Measurements from ENCODE around the gene FHOD1. TPM values are rescaled to one million over a fixed set of nuclear protein-coding genes. Genes with fewer than 3 reads are reported as not detected.

Gene FHOD1
- total and polyA plus RNA-seq, 2 of the 4 experiments (the other 2 are of a cell fraction): 13.8 to 64.0 TPM

- ChIA-PET CTCF (interaction anchor here (2.3 kb wide), 1 partner anchor 14 kb away, joined by 5 read pairs; no protein-coding TSS in a partner anchor), POLR2A (ENCODE audit: unreplicated experiment) (no interaction called here)
- Histone ChIP-seq H2BK20ac (ENCODE audit: low read depth, low read length) (no peak overlapping the region), H2BK5ac (ENCODE audit: low read depth, low read length, poor library complexity, severe bottlenecking) (peak overlapping the region; percentile 87), H2AK5ac (ENCODE audit: low read depth, low read length) (peak overlapping the region; percentile 99), H4K8ac (ENCODE audit: low read depth in 2 of 2, low read length in 2 of 2) (peak overlapping the region; percentile 61 to 94), H2AK9ac (replicated peaks; ENCODE audit: low read depth, low read length, poor library complexity) (peak overlapping the region; percentile 97), H3K27ac (ENCODE audit: insufficient read depth, low read length) (peak overlapping the region; percentile 88), H2BK120ac (ENCODE audit: low read depth, low read length) (peak overlapping the region; percentile 64; the same call in 1 of the 2 replicates), H3K14ac (replicated peaks; ENCODE audit: low read depth, low read length) (peak overlapping the region; percentile 64), H3K79me1 (ENCODE audit: low read depth in 1 of 2, low read length in 2 of 2) (peaks cover 22 to 71% of the 10 kb centered on the region in 2 experiments; a peak in 3 of 4 replicates), H3K9me3 (ENCODE audit: control insufficient read depth, insufficient read depth, low read length) (no peaks in the 10 kb centered on the region), H3K18ac (ENCODE audit: low read depth, low read length) (peak overlapping the region; percentile 7; the same call in 1 of the 2 replicates), H3K36me3 (ENCODE audit: control insufficient read depth, insufficient read depth, low read length) (no peaks in the 10 kb centered on the region), H3K4me2 (ENCODE audit: low read depth, low read length) (peak overlapping the region; percentile 69), H4K20me1 (ENCODE audit: insufficient read depth, low read length) (no peaks in the 10 kb centered on the region; the same call in 1 of the 2 replicates), H4K5ac (ENCODE audit: low read depth, low read length) (peak overlapping the region; percentile 15; the same call in 1 of the 2 replicates), H3K27me3 (ENCODE audit: control insufficient read depth, insufficient read depth, low read length) (no peaks in the 10 kb centered on the region), H4K91ac (ENCODE audit: insufficient read depth, low read depth, low read length) (peak overlapping the region; percentile 88; the same call in 1 of the 2 replicates), H2AFZ (replicated peaks; ENCODE audit: low read length, poor library complexity) (peak overlapping the region; percentile 90), H3K4me3 (ENCODE audit: insufficient read depth, low read depth, low read length) (peak overlapping the region; percentile 89), H3K4me1 (ENCODE audit: control insufficient read depth, insufficient read depth, low read length) (peaks cover 49% of the 10 kb centered on the region), H3K23ac (ENCODE audit: low read depth, low read length) (peak overlapping the region; percentile 92; the same call in 1 of the 2 replicates), H3K56ac (ENCODE audit: extremely low read depth, insufficient read depth, low read length) (peak overlapping the region; percentile 80), H3K4ac (ENCODE audit: low read depth, low read length) (peak overlapping the region; percentile 96), H3K9me1 (ENCODE audit: insufficient read depth, low read length) (peaks cover 33% of the 10 kb centered on the region), H2BK15ac (ENCODE audit: low read depth, low read length) (peak overlapping the region; percentile 26; the same call in 1 of the 3 replicates), H3K9ac (ENCODE audit: low read depth, low read length) (peak overlapping the region; percentile 52)
- BruUV-seq (replicated peaks): no TSS peak
- 0% methylated on average over 10 of the region's 48 CpGs; no CpG with 5 or more reads in 1 of the 2 experiments for WGBS, 2 experiments (ENCODE audit: extremely low coverage in 2 of 2, insufficient read length in 1 of 2)
- TF ChIP-seq POLR2A (IDR thresholded peaks at IDR 0.05; ENCODE audit: low read depth, low read length) (peak; percentile 39; the same call in 1 of the 2 replicates), MXI1 (IDR thresholded peaks at IDR 0.05; ENCODE audit: borderline replicate concordance, low read depth, low read length) (no peak), CEBPB (IDR thresholded peaks at IDR 0.05; ENCODE audit: low read depth, low read length) (peak; percentile 70), RCOR1 (IDR thresholded peaks at IDR 0.05; ENCODE audit: insufficient replicate concordance, low read length) (no peak), CTCF (conservative IDR thresholded peaks at IDR 0.05; ENCODE audit: low read depth, low read length) (peak; percentile 42), NFE2L2 (IDR thresholded peaks at IDR 0.05; ENCODE audit: low read depth, low read length) (no peak), MAZ (IDR thresholded peaks at IDR 0.05; ENCODE audit: borderline replicate concordance, low read depth, low read length) (peak; percentile 90; the same call in 1 of the 2 replicates), RAD21 (IDR thresholded peaks at IDR 0.05; ENCODE audit: low read length) (peak; percentile 34), BHLHE40 (IDR thresholded peaks at IDR 0.05; ENCODE audit: low read depth, low read length) (peak; percentile 78), ELK1 (IDR thresholded peaks at IDR 0.05; ENCODE audit: borderline replicate concordance, low read depth, low read length) (no peak), RFX5 (IDR thresholded peaks at IDR 0.05; ENCODE audit: low read depth, low read length) (no peak), MAFK (IDR thresholded peaks at IDR 0.05; ENCODE audit: low read depth, low read length) (no peak)
- intact Hi-C loops (cut with micrococcal nuclease): loop anchor here (1.0 to 5.0 kb wide), 2 partner anchors 19 to 146 kb away; partner anchors contain the start of genes TMEM208 and TPPP3
- in situ Hi-C loops (cut with MboI; ENCODE audit: low sequenced_read_pairs): no loop called here
- peak; percentile 85 for DNase-seq
- dilution Hi-C loops (cut with HindIII; ENCODE audit: low sequenced_read_pairs, unreplicated experiment): no loop called here
- ATAC-seq (ENCODE audit: low read depth): peak; percentile 43
These were observed 1.1 kb downstream of the FHOD1 start for GRCh38 chr16:67246081-67246755.
